Activated CD4-positive, alpha-beta T cell treated with anti-CD3 and anti-CD28 coated beads, Interleukin-2, amount 10 ng/mL, durations not matched to agents 7 days and 5 days (primary cell): Measurements from ENCODE around the gene AWAT1. TPM values are rescaled to one million over a fixed set of nuclear protein-coding genes. Genes with fewer than 3 reads are reported as not detected.
A peak's percentile ranks its signal among the peaks of the same experiment; 100 is the strongest.
"Not testable (repeated sequence)": the region's sequence is repeated elsewhere in the genome, so short reads cannot be mapped to it uniquely, and the experiment has no call there.

Experiments
- CTCF ChIA-PET: fragments of 350-600 bp; sonication (Branson Sonifier 250); formaldehyde crosslinking; loops from one replicate; lab custom pipeline; 2021; ENCODE audit warnings: antibody characterized with exemption; lab: Charles Lee
- POLR2A ChIA-PET: fragments of 350-600 bp; sonication (Branson Sonifier 250); formaldehyde crosslinking; loops from one replicate; lab custom pipeline; 2021; ENCODE audit warnings: antibody characterized with exemption; lab: Charles Lee
- DNase-seq: peaks from one replicate; pipeline ENCODE4 v3.0.0-alpha.2; 2020
- H3K27ac Mint-ChIP-seq: one replicate; pipeline ENCODE4 v1.8.0; 2021; ENCODE audit warnings: mild to moderate bottlenecking, moderate library complexity, mixed read lengths
- H3K27me3 Mint-ChIP-seq: one replicate; pipeline ENCODE4 v1.8.0; 2021; ENCODE audit warnings: mixed read lengths
- H3K36me3 Mint-ChIP-seq: one replicate; pipeline ENCODE4 v1.8.0; 2021; ENCODE audit warnings: low read depth, mixed read lengths
- H3K4me1 Mint-ChIP-seq: one replicate; pipeline ENCODE4 v1.8.0; 2021; ENCODE audit warnings: mixed read lengths
- H3K4me3 Mint-ChIP-seq: one replicate; pipeline ENCODE4 v1.8.0; 2021; ENCODE audit warnings: mild to moderate bottlenecking, moderate library complexity, mixed read lengths
- H3K9me3 Mint-ChIP-seq: one replicate; pipeline ENCODE4 v1.8.0; 2021; ENCODE audit warnings: mixed read lengths
- total RNA-seq, 2 experiments: library from RNA; stranded (reverse); gene quantifications; one replicate each; pipeline ENCODE4 v1.2.3, GENCODE V29; 2021

The AWAT1 gene
- total RNA-seq, 2 experiments from 2014 or later = not detected

- DNase-seq = no peak
- ChIA-PET POLR2A (no interaction called here), CTCF (interaction anchor here (0.8 kb wide), 1 partner anchor 14 kb away, joined by 3 read pairs; no protein-coding TSS in a partner anchor)
- H3K27me3 Mint-ChIP-seq = no peaks in the 10 kb centered on the region
- no peaks in the 10 kb centered on the region for H3K36me3 Mint-ChIP-seq
- no peaks in the 10 kb centered on the region for H3K4me1 Mint-ChIP-seq
- no peaks in the 10 kb centered on the region for H3K9me3 Mint-ChIP-seq
- no peak overlapping the region for H3K27ac Mint-ChIP-seq
- H3K4me3 Mint-ChIP-seq = no peak overlapping the region
These were observed 10.4 kb downstream of the AWAT1 start for GRCh38 chrX:70244881-70245280.

GRCh38 chrX:70247252-70247651, 12.8 kb downstream of the AWAT1 start:
- H3K36me3 Mint-ChIP-seq = no peaks in the 10 kb centered on the region
- no peaks in the 10 kb centered on the region for H3K9me3 Mint-ChIP-seq
- no peaks in the 10 kb centered on the region for H3K27me3 Mint-ChIP-seq
- ChIA-PET POLR2A (no interaction called here), CTCF (no interaction called here)
- no peak for DNase-seq
- H3K4me3 Mint-ChIP-seq = no peak overlapping the region
- H3K4me1 Mint-ChIP-seq = no peaks in the 10 kb centered on the region
- H3K27ac Mint-ChIP-seq = no peak overlapping the region

DNA sequence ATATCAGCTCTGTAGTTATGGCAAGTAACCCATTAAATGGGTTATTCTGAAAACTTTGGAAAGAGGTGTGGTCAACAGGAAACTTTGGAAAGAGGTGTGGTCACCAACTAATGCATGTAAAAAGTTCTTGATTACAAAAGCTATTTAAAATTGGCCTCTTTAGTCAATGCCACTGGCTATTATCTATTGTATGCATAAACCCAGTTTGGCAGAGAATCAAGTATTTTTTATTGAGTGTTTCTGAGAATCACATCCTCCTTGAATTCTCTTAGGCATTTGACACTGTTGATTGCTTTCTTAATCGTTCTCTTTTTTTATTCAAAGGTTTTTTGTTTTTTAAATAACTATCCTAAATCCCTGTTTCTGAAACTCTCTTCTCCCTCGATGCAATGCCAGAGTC, 18.0 kb downstream of the AWAT1 start:
- ChIA-PET CTCF (no interaction called here), POLR2A (no interaction called here)
- Mint-ChIP-seq H3K27ac (no peak overlapping the region), H3K9me3 (no peaks in the 10 kb centered on the region), H3K4me3 (no peak overlapping the region), H3K27me3 (no peaks in the 10 kb centered on the region), H3K36me3 (no peaks in the 10 kb centered on the region), H3K4me1 (peaks cover 12% of the 10 kb centered on the region)
- no peak for DNase-seq

- POLR2A ChIA-PET = no interaction called here
- H3K4me3 Mint-ChIP-seq = no peak overlapping the region
- CTCF ChIA-PET = no interaction called here
These were observed 19.1 kb downstream of the AWAT1 start for GRCh38 chrX:70253377-70254062.

DNA sequence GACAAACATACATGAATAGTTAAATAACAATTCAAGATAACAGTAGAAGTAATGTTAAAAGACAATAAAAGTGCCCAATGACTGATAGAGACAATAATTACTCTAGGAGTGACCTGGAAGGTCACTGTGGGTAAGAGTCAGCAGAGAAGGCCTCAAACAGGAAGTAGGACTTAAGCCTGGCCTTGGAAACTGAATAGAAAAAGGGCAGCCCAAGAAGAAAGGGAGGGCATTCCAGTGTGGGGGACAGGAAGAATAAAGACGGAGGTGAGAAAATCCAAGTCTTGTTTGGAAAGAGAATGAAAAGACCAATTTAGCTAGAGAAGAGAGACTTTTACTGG, 19.6 kb downstream of the AWAT1 start:
- Mint-ChIP-seq H3K27me3 (no peaks in the 10 kb centered on the region), H3K9me3 (no peaks in the 10 kb centered on the region), H3K27ac (no peak overlapping the region), H3K4me1 (peaks cover 12% of the 10 kb centered on the region), H3K36me3 (no peaks in the 10 kb centered on the region), H3K4me3 (no peak overlapping the region)
- CTCF ChIA-PET = no interaction called here
- POLR2A ChIA-PET = no interaction called here
- DNase-seq = no peak

More at GRCh38 chrX:70253377-70254062, 19.1 kb downstream of the AWAT1 start:
- Mint-ChIP-seq H3K9me3 (no peaks in the 10 kb centered on the region), H3K27ac (no peak overlapping the region), H3K4me1 (peaks cover 12% of the 10 kb centered on the region), H3K36me3 (no peaks in the 10 kb centered on the region), H3K27me3 (no peaks in the 10 kb centered on the region)
- DNase-seq = no peak

DNA sequence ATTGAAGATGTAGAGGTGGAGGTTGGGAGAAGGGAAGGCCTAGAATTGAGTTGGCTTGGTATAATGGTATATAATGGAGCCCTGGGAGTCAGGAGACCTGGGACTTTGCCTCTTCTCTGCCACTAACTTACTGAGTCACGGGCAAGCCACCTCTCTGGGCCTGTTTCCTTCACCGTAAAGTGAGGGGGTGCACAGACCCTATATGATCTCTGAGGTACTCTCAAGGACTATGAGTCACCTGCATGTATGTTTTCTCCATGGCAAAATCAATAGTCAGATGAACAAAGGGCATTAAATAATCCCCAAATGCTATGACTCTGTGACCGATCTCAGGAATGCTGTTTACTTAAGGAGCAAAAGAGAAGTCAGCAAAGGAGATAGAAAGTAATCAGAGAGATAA, 20.5 kb downstream of the AWAT1 start:
- H3K27ac Mint-ChIP-seq = no peak overlapping the region
- CTCF ChIA-PET = no interaction called here
- no peak for DNase-seq
- POLR2A ChIA-PET = no interaction called here
- peaks cover 12% of the 10 kb centered on the region for H3K4me1 Mint-ChIP-seq
- H3K9me3 Mint-ChIP-seq = no peaks in the 10 kb centered on the region
- no peaks in the 10 kb centered on the region for H3K36me3 Mint-ChIP-seq
- H3K4me3 Mint-ChIP-seq = no peak overlapping the region
- no peaks in the 10 kb centered on the region for H3K27me3 Mint-ChIP-seq

DNA sequence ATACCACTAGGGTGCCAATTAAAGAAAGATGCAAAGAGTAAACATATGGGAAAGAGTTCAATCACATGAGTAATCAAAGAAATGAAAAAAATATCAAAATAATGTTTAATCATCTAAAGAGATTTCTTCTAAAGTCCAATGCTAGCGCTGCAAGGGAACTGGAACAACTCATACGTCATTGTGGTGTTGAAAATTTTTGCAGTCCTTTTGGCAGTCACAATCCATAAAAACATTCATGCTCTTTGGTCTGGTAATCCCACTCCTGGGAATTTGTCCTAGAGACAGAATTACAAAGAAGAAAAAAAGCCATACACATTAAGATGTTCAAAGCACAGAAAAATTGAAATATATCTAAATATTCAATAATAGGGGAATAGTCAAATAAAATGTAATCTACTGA, 21.0 kb downstream of the AWAT1 start:
- Mint-ChIP-seq H3K27me3 (no peaks in the 10 kb centered on the region), H3K4me3 (no peak overlapping the region), H3K9me3 (no peaks in the 10 kb centered on the region), H3K36me3 (no peaks in the 10 kb centered on the region), H3K4me1 (peaks cover 12% of the 10 kb centered on the region), H3K27ac (no peak overlapping the region)
- no peak for DNase-seq
- POLR2A ChIA-PET = no interaction called here
- CTCF ChIA-PET = no interaction called here

DNA sequence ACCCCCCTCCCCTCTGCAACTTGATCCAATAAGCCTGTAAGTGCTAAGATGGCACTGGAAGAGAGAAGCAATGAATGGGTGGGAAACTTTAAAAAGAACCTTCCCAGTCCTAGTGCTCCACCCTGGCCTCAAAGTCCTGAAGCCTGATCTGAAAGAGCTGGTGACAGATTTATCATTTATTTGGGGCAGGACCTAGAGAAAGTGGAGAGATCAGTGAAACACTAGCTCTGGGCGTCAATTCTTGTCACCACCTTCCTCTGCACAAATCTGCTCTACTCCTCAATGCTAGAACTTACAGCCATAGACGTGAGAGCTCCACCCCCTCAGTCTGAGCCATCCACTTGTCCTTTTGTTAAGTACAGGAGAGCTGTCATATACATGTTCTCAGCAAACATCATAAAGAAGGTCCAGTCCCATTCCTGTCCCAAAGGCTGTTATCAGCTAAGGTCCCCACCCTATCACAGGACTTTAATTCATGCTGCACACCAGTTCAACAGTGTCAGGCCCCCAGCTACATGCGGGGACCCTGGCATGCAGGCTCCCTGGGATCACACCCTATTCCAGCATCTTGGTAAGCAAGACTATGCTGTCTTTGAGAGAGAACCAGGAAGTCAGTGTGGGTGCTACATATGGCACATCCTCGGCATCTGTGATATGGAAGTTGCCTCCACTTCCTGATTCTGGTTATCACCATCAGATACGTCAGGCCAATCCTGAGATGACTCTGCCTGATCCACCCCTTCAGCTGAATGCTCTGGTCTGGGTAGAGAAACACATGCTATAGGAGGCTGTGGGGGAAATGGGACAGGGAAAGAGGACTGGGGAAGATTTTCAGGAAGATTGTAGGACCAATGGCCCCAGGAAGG, 23.2 kb downstream of the AWAT1 start:
- H3K4me3 Mint-ChIP-seq = no peak overlapping the region
- no peak for DNase-seq
- no peaks in the 10 kb centered on the region for H3K36me3 Mint-ChIP-seq
- no peaks in the 10 kb centered on the region for H3K9me3 Mint-ChIP-seq
- CTCF ChIA-PET = no interaction called here
- no peak overlapping the region for H3K27ac Mint-ChIP-seq
- POLR2A ChIA-PET = no interaction called here
- no peaks in the 10 kb centered on the region for H3K27me3 Mint-ChIP-seq
- H3K4me1 Mint-ChIP-seq = peaks cover 12% of the 10 kb centered on the region

DNA sequence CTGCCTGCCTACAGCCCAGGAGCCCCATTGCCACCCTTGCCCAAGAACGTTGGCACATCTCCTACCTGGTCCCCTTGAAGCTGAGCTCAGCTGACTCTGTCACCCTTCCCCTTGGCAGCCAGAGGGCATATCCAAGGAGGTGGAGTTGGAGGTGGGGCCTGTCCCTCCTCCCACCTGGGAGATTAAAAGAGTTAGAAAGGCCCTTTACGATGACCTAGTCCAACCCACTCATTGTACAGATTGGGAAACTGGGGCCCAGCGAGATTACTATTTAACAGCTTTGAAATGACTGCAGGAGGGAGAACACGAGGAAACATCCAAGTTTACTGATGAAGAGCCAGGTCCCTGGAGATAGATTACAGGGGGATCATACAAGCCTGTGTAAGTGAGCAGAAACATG, 25.6 kb downstream of the AWAT1 start, which contains the start of gene P2RY4:
P2RY4 (minus strand) TSS at position 101 of the 400 bp plus-strand sequence. CDS start 580 bp downstream, outside the sequence.
- no peak for DNase-seq
- H3K27ac Mint-ChIP-seq = no peak within 1 kb of the TSS
- ChIA-PET POLR2A (no interaction called here), CTCF (interaction anchor here (1.7 kb wide), 1 partner anchor 15 kb away, joined by 3 read pairs; no protein-coding TSS in a partner anchor)
- no peak within 1 kb of the TSS for H3K4me3 Mint-ChIP-seq
- H3K9me3 Mint-ChIP-seq = no peaks in the 10 kb centered on the region
- H3K27me3 Mint-ChIP-seq = no peaks in the 10 kb centered on the region
- no peaks in the 10 kb centered on the region for H3K4me1 Mint-ChIP-seq
- H3K36me3 Mint-ChIP-seq = no peaks in the 10 kb centered on the region

DNA sequence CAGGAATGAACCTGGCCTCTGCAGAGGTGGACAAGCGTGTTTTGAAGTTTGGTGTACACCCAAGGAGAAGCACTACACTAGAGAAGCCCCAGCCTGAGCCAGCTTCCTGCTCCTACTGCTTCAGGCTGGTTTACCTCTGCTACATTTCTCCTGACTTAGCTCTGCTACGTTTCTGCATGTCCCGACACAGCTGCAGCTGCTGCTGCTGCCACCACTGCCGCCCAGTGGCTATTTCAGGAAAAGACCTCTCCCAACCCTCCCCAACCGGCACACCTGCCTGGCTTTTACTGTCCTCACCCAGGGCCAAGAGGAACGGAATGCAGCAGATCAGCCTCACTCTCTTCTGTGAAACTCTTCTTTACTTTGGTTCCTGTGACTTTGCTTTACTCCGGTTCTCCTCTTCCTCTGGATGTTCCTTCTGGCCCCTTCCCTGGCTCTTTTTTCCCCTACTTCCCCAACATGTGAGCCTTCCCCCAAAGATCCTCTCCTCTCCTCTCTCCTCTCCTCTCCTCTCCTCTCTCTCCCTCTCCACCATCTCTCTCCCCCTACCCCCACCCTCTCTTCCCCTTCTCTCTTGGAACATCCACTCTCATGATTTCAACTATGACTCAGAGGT, 28.6 kb downstream of the AWAT1 start:
- Mint-ChIP-seq H3K27ac (no peak overlapping the region), H3K36me3 (no peaks in the 10 kb centered on the region), H3K9me3 (no peaks in the 10 kb centered on the region), H3K27me3 (no peaks in the 10 kb centered on the region), H3K4me3 (no peak overlapping the region), H3K4me1 (no peaks in the 10 kb centered on the region)
- ChIA-PET CTCF (interaction anchor here (1.2 kb wide), 1 partner anchor 110 kb away, joined by 3 read pairs; no protein-coding TSS in a partner anchor), POLR2A (no interaction called here)
- DNase-seq = peak; percentile 31

- Mint-ChIP-seq H3K27ac (no peak overlapping the region), H3K4me1 (no peaks in the 10 kb centered on the region), H3K27me3 (no peaks in the 10 kb centered on the region), H3K9me3 (no peaks in the 10 kb centered on the region), H3K4me3 (no peak overlapping the region), H3K36me3 (no peaks in the 10 kb centered on the region)
- POLR2A ChIA-PET = no interaction called here
- no peak for DNase-seq
- CTCF ChIA-PET = no interaction called here
These were observed 30.3 kb downstream of the AWAT1 start for GRCh38 chrX:70264784-70265183.

DNA sequence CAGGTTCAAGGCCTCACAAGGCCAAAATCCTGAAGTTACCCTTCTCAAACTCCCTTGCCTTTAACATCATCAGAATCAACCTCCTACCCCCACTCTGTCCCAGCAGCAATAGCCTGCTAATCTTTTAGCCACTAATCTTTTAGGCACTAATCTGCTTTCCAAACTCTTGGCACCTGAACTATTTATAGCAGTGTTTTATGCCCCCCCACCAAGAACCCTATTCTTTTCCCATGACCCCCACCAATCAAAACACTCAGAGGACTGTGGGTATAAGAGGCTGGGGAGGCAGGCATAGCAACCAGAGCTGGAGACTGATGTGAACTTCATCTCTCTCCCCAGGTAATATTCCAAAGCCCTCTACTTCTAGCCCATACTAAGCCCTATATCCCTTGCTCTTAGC, 33.6 kb downstream of the AWAT1 start, which contains the start of gene ARR3:
ARR3 (plus strand) TSS at position 301 of the 400 bp plus-strand sequence. CDS start 1,052 bp downstream, outside the sequence.
- peaks cover 3% of the 10 kb centered on the region for H3K27me3 Mint-ChIP-seq
- CTCF ChIA-PET = no interaction called here
- H3K4me1 Mint-ChIP-seq = no peaks in the 10 kb centered on the region
- POLR2A ChIA-PET = no interaction called here
- no peak for DNase-seq
- H3K9me3 Mint-ChIP-seq = no peaks in the 10 kb centered on the region
- H3K36me3 Mint-ChIP-seq = no peaks in the 10 kb centered on the region
- H3K4me3 Mint-ChIP-seq = no peak within 1 kb of the TSS
- no peak within 1 kb of the TSS for H3K27ac Mint-ChIP-seq

DNA sequence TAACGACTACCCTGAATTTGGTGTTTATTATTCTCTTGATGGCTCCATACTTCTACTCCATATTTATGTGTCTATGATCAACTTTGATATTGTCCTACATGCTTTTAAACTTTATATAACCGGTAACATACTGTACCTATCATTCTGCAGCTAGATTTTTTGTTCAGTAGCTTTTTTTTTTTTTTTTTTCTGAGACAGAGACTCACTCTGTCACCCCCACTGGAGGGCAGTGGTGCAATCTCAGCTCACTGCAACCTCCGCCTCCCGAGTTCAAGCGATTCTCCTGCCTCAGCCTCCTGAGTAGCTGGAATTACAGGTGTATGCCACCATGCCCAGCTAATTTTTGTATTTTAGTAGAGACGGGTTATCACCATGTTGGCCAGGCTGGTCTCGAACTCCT, 39.6 kb downstream of the AWAT1 start:
- H3K9me3 Mint-ChIP-seq, H3K4me1 Mint-ChIP-seq, H3K27ac Mint-ChIP-seq, POLR2A ChIA-PET, H3K4me3 Mint-ChIP-seq, DNase-seq, H3K27me3 Mint-ChIP-seq, H3K36me3 Mint-ChIP-seq: not testable (repeated sequence)
- CTCF ChIA-PET = interaction anchor here (0.6 kb wide), 1 partner anchor 735 kb away, joined by 5 read pairs; no protein-coding TSS in a partner anchor
